ENCODE measurements around the gene MAP7D1.

DNA sequence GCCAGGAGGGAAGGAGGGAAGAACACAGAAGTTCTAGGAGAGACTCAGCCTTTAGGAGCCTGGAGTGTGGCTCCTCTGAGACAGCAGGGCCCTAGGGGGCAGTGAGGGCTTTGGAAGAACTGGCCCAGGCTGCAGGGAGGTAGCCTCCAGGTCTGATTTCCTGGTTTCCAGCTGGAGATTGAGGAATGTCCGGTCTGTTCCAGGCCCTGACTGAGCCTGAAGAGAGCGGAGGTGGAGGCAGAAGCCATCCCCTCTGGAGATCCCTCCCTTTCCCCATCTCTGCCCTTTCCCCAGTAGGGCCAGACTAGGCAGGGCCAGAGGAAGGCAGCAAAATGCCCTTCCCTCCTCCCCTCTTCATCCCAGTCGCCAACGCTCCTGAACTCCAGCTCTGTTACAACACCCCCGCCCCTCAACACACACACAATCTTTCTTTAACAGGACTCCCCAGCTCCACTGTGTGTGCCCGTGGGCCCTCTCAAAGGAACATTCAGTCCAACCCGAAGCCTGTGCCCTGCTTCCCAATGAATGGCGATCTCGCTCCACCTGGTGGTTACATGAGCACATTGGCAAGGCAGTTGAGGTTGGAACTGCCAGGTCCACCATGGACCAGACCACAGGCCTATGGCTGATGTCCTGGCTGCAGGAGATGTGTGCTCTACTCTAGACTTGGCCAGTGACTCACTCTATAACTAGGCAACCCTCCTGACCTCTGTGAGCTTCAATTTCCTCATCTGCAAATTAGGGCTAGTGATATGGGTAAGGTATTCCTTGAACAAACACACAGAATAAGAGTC lies 32.0 kb downstream of the MAP7D1 start:
- TF ChIP-seq, protein P1, sequence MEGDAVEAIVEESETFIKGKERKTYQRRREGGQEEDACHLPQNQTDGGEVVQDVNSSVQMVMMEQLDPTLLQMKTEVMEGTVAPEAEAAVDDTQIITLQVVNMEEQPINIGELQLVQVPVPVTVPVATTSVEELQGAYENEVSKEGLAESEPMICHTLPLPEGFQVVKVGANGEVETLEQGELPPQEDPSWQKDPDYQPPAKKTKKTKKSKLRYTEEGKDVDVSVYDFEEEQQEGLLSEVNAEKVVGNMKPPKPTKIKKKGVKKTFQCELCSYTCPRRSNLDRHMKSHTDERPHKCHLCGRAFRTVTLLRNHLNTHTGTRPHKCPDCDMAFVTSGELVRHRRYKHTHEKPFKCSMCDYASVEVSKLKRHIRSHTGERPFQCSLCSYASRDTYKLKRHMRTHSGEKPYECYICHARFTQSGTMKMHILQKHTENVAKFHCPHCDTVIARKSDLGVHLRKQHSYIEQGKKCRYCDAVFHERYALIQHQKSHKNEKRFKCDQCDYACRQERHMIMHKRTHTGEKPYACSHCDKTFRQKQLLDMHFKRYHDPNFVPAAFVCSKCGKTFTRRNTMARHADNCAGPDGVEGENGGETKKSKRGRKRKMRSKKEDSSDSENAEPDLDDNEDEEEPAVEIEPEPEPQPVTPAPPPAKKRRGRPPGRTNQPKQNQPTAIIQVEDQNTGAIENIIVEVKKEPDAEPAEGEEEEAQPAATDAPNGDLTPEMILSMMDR (IDR thresholded peaks at IDR 0.05), result peak; percentile 80 to 94 (median 84)
- TF ChIP-seq POLR2A (IDR thresholded peaks at IDR 0.05), result no peak
